GM10266 (cell line): ENCODE data around the gene NEDD1.

Experiments
- DNase-seq: peaks from one replicate; pipeline ENCODE4 v3.0.0; 2012; ENCODE audit errors: extremely low spot score
- TF ChIP-seq, protein P1 (sequence below): IDR thresholded peaks from 2 replicates; pipeline ENCODE4 v1.5.1; 2012; ENCODE audit warnings: mild to moderate bottlenecking, low read depth; ENCODE audit not compliant: control insufficient read depth, insufficient read depth; ENCODE audit errors: missing control alignments

Gene NEDD1, protein sequence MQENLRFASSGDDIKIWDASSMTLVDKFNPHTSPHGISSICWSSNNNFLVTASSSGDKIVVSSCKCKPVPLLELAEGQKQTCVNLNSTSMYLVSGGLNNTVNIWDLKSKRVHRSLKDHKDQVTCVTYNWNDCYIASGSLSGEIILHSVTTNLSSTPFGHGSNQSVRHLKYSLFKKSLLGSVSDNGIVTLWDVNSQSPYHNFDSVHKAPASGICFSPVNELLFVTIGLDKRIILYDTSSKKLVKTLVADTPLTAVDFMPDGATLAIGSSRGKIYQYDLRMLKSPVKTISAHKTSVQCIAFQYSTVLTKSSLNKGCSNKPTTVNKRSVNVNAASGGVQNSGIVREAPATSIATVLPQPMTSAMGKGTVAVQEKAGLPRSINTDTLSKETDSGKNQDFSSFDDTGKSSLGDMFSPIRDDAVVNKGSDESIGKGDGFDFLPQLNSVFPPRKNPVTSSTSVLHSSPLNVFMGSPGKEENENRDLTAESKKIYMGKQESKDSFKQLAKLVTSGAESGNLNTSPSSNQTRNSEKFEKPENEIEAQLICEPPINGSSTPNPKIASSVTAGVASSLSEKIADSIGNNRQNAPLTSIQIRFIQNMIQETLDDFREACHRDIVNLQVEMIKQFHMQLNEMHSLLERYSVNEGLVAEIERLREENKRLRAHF

DNA sequence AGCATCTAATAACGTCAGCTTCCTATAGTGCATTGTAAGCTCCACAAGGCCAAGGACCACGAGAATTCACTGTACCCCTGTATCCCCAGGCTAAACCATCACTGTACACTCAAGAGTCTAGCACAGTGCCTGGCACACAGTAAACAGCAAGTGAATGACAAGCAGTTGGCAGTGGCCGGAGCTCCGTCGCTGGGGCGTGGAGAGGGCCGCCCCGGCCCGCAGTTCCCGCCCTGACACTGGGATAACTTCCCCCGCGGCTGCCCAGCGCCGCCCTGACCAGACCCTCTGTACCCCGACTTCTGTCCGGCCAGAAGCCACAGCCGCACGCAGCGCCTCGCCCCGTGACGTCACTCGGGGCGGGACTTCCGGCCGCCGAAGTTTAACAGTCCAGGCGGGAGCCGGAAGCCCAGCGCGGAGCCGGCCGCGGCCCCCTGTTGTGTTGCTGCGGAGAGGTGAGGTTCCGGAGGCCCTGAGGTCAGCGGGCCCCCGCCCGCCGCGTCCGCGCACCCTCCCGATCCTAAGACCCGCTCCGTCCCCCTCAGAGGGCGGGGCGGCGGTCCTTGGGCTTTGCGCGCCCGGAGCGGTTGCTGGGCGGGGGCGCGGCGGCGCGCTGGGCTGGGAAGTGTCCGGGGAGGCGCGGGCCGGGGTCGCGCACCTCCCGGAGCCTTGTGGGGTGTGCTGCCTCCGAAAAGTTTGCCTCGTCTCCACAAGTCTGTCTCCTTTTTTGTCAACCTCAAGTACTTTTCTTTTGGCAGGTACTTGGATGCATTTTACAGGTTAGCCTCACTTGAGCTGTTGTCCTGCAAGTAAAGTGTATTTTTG is at the start of gene NEDD1:
TSS of gene NEDD1 (plus strand) at position 409 of the 822 bp plus-strand sequence. CDS start 2,503 bp downstream, outside the sequence.
- peak; percentile 92 for DNase-seq
- TF ChIP-seq, protein P1, sequence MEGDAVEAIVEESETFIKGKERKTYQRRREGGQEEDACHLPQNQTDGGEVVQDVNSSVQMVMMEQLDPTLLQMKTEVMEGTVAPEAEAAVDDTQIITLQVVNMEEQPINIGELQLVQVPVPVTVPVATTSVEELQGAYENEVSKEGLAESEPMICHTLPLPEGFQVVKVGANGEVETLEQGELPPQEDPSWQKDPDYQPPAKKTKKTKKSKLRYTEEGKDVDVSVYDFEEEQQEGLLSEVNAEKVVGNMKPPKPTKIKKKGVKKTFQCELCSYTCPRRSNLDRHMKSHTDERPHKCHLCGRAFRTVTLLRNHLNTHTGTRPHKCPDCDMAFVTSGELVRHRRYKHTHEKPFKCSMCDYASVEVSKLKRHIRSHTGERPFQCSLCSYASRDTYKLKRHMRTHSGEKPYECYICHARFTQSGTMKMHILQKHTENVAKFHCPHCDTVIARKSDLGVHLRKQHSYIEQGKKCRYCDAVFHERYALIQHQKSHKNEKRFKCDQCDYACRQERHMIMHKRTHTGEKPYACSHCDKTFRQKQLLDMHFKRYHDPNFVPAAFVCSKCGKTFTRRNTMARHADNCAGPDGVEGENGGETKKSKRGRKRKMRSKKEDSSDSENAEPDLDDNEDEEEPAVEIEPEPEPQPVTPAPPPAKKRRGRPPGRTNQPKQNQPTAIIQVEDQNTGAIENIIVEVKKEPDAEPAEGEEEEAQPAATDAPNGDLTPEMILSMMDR, result no peak

DNA sequence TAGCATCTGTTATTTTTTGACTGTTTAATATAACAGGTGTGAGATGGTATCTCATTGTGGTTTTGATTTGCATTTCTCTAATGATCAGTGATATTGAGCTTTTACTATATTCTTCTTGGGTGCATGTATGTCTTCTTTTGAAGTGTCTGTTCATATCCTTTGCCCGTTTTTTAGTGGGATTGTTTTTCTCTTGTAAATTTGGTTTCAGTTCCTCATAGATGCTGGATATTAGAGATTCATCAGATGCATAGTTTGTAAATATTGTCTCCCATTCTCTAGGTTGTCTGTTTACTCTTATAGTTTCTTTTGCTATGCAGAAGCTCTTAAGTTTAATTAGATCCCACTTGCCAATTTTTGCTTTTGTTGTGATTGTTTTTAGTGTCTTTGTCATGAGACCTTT is 48.9 kb upstream of the NEDD1 start:
- TF ChIP-seq, protein P1, result no peak
- DNase-seq, result no peak

DNA sequence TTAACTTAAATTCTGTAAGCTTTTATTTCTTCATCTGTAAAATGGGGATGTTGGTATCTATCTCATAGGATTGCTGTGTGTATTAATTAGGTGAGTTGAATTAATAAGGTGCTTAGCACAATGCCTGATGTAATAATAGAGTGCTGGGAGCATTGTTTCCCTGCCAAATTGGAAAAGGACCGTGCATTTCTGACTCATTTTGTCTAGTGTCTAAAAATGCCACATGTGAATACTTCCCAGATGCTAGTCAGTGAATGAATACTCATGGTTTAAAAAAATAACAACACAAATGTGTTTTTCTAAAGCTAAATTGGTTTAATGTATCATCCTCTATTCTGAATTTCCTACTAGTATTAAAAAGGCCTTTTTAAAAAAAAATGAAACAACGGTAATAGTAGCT is 45.4 kb upstream of the NEDD1 start:
- TF ChIP-seq, protein P1, result no peak
- no peak for DNase-seq

DNA sequence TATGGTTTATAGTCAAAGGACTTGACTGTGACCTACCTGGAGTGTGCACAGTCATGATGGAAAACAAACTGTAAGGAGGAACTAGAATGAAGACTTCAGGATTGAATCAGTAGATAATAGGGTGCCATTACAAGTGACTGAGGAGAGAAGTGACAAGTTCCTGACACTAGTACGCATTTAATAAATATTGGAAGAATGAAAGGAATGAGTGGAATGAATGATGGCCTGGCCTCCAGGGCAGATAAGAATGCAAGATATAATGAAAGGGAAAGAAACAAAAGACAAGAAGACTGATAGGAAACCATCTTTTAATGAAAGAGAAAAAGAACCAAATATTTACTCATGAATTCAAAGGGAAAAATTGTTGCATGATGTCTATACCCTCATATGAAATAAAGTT is 44.7 kb upstream of the NEDD1 start:
- DNase-seq, result no peak
- TF ChIP-seq, protein P1, result no peak

DNA sequence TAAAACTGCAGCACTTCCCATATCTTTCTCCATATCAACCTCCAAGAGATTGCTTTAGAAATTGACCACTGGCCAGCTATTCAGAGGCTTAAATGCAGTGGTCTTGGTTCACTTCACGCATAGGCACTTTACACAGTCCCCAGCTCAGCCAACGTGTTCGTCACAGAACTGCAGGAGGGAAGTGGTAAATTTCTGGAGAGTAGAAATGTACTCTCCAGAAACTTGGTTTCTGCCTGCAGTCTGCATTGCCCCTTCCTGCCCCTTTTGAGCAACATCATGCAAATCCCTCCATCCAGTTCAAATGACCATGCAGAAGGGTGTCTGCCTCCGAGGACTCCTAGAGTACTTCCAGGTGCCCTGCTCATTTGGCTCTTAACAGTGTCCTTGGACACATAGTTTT is 42.7 kb upstream of the NEDD1 start:
- no peak for DNase-seq
- TF ChIP-seq, protein P1, result no peak

DNA sequence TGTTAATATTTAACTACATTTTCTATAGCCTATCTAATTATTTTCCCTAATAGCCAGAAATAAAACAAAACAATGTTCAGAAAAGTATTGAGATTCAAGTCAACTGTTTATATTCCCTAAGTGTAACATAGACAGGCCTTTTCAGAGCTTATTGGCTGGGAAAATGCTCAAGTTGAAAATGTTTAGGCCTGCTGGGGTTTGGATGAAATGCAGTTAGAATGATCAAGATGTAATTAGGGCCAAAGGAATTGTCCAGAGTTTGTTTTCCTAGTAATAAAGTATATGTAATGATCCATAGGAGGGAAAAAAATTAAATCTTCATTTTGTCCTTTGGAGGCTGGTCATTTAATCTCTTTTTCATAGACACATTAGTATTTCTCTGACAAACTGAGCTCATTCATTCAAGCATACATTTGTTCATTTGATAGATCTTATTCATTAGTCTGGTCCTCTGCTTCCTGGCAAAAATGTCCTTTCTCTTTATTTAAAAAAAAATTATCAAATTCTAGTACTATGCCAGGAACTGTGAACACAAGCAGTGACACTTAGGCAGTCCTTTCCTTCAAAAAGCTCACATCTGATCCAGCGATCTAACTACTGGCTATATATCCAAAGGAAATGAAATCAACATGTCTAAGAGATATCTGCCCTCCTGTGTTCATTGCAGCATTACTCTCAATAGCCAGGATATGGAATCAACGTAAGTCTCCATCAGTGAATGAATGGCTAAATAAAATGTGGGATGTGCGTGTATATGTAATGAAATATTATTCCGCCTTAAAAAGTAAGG is 40.1 kb upstream of the NEDD1 start:
- DNase-seq, result no peak
- TF ChIP-seq, protein P1, result no peak
